ACC112 (cell line): ENCODE results near the gene GRM8.

ENCODE experiments used
- H2AFZ ChIP-seq: fragments of 200-600 bp; sonication (generic); one replicate; pipeline ENCODE4 v1.6.0; 2017; ENCODE audit warnings: antibody characterized with exemption, low read length; ENCODE audit not compliant: unreplicated experiment
- H3K27ac ChIP-seq: fragments of 200-600 bp; sonication (generic); 2 replicates; pipeline ENCODE4 v1.5.1; 2014; ENCODE audit warnings: low read depth, mild to moderate bottlenecking, antibody characterized with exemption, low read length, moderate library complexity
- H3K27me3 ChIP-seq: fragments of 200-600 bp; sonication (generic); 2 replicates; pipeline ENCODE4 v1.6.1; 2014; ENCODE audit warnings: mild to moderate bottlenecking, antibody characterized with exemption, low read length, moderate library complexity, mixed read lengths; ENCODE audit not compliant: insufficient read depth
- H3K36me3 ChIP-seq: fragments of 200-600 bp; sonication (generic); 2 replicates; pipeline ENCODE4 v1.6.1; 2016; ENCODE audit warnings: mild to moderate bottlenecking, antibody characterized with exemption, low read length, moderate library complexity, mixed read lengths; ENCODE audit not compliant: insufficient read depth
- H3K4me1 ChIP-seq: fragments of 200-600 bp; sonication (generic); one replicate; pipeline ENCODE4 v1.6.1; 2016; ENCODE audit warnings: low read length, mixed read lengths; ENCODE audit not compliant: insufficient read depth, unreplicated experiment, control insufficient read depth
- H3K4me3 ChIP-seq: fragments of 200-600 bp; sonication (generic); 2 replicates; pipeline ENCODE4 v1.5.1; 2014; ENCODE audit warnings: mild to moderate bottlenecking, low read depth, low read length
- H3K79me2 ChIP-seq: fragments of 200-600 bp; sonication (generic); one replicate; pipeline ENCODE4 v1.6.0; 2016; ENCODE audit warnings: low read length; ENCODE audit not compliant: control insufficient read depth, unreplicated experiment, insufficient read depth

Gene GRM8

GRCh38 chr7:127081539-127081938 is 171.2 kb downstream of the GRM8 start:
- H2AFZ ChIP-seq = no peak overlapping the region
- no peaks in the 10 kb centered on the region for H3K27me3 ChIP-seq
- H3K4me1 ChIP-seq = no peaks in the 10 kb centered on the region
- H3K36me3 ChIP-seq = no peaks in the 10 kb centered on the region
- no peak overlapping the region for H3K27ac ChIP-seq
- no peaks in the 10 kb centered on the region for H3K79me2 ChIP-seq
- no peak overlapping the region for H3K4me3 ChIP-seq

GRCh38 chr7:127080576-127080975 is 172.2 kb downstream of the GRM8 start:
- H3K36me3 ChIP-seq = no peaks in the 10 kb centered on the region
- H3K27ac ChIP-seq = no peak overlapping the region
- no peak overlapping the region for H3K4me3 ChIP-seq
- H3K79me2 ChIP-seq = no peaks in the 10 kb centered on the region
- H3K4me1 ChIP-seq = no peaks in the 10 kb centered on the region
- H2AFZ ChIP-seq = no peak overlapping the region
- H3K27me3 ChIP-seq = no peaks in the 10 kb centered on the region

GRCh38 chr7:127066974-127067373 is 185.8 kb downstream of the GRM8 start:
- Histone ChIP-seq H3K79me2 (no peaks in the 10 kb centered on the region), H3K27ac (no peak overlapping the region), H3K27me3 (no peaks in the 10 kb centered on the region), H3K4me3 (no peak overlapping the region), H3K4me1 (no peaks in the 10 kb centered on the region), H2AFZ (no peak overlapping the region), H3K36me3 (no peaks in the 10 kb centered on the region)

- no peaks in the 10 kb centered on the region for H3K36me3 ChIP-seq
- no peaks in the 10 kb centered on the region for H3K79me2 ChIP-seq
- H3K27ac ChIP-seq = no peak overlapping the region
- H3K27me3 ChIP-seq = no peaks in the 10 kb centered on the region
- no peak overlapping the region for H3K4me3 ChIP-seq
- no peaks in the 10 kb centered on the region for H3K4me1 ChIP-seq
- H2AFZ ChIP-seq = no peak overlapping the region
Observed at GRCh38 chr7:127059475-127059874, 193.3 kb downstream of the GRM8 start.

- Histone ChIP-seq H3K27ac (no peak overlapping the region), H2AFZ (no peak overlapping the region), H3K4me1 (no peaks in the 10 kb centered on the region), H3K79me2 (no peaks in the 10 kb centered on the region), H3K27me3 (no peaks in the 10 kb centered on the region), H3K4me3 (no peak overlapping the region), H3K36me3 (no peaks in the 10 kb centered on the region)
Observed at GRCh38 chr7:127057918-127058317, 194.8 kb downstream of the GRM8 start.

- no peak overlapping the region for H2AFZ ChIP-seq
- no peaks in the 10 kb centered on the region for H3K27me3 ChIP-seq
- no peaks in the 10 kb centered on the region for H3K4me1 ChIP-seq
- no peak overlapping the region for H3K4me3 ChIP-seq
- no peak overlapping the region for H3K27ac ChIP-seq
- H3K36me3 ChIP-seq = no peaks in the 10 kb centered on the region
- H3K79me2 ChIP-seq = no peaks in the 10 kb centered on the region
Observed at GRCh38 chr7:127056202-127056601, 196.5 kb downstream of the GRM8 start.

GRCh38 chr7:127047521-127047920 is 205.2 kb downstream of the GRM8 start:
- Histone ChIP-seq H3K27ac (no peak overlapping the region), H3K36me3 (no peaks in the 10 kb centered on the region), H2AFZ (no peak overlapping the region), H3K27me3 (no peaks in the 10 kb centered on the region), H3K79me2 (no peaks in the 10 kb centered on the region), H3K4me3 (no peak overlapping the region), H3K4me1 (no peaks in the 10 kb centered on the region)

GRCh38 chr7:127041689-127042452 is 210.9 kb downstream of the GRM8 start:
- H3K4me3 ChIP-seq = no peak overlapping the region
- no peaks in the 10 kb centered on the region for H3K79me2 ChIP-seq
- no peaks in the 10 kb centered on the region for H3K27me3 ChIP-seq
- H3K36me3 ChIP-seq = no peaks in the 10 kb centered on the region
- H2AFZ ChIP-seq = no peak overlapping the region
- no peak overlapping the region for H3K27ac ChIP-seq
- H3K4me1 ChIP-seq = no peaks in the 10 kb centered on the region

GRCh38 chr7:127040042-127040441 is 212.7 kb downstream of the GRM8 start:
- H3K4me1 ChIP-seq = no peaks in the 10 kb centered on the region
- no peak overlapping the region for H3K4me3 ChIP-seq
- no peak overlapping the region for H3K27ac ChIP-seq
- H2AFZ ChIP-seq = no peak overlapping the region
- no peaks in the 10 kb centered on the region for H3K79me2 ChIP-seq
- H3K27me3 ChIP-seq = no peaks in the 10 kb centered on the region
- no peaks in the 10 kb centered on the region for H3K36me3 ChIP-seq

GRCh38 chr7:127039541-127039940 is 213.2 kb downstream of the GRM8 start:
- no peaks in the 10 kb centered on the region for H3K79me2 ChIP-seq
- no peaks in the 10 kb centered on the region for H3K36me3 ChIP-seq
- no peaks in the 10 kb centered on the region for H3K27me3 ChIP-seq
- no peak overlapping the region for H2AFZ ChIP-seq
- H3K4me1 ChIP-seq = no peaks in the 10 kb centered on the region
- H3K4me3 ChIP-seq = no peak overlapping the region
- no peak overlapping the region for H3K27ac ChIP-seq

GRCh38 chr7:127035203-127035849 is 217.4 kb downstream of the GRM8 start:
- H3K27me3 ChIP-seq = no peaks in the 10 kb centered on the region
- H3K4me3 ChIP-seq = no peak overlapping the region
- no peak overlapping the region for H2AFZ ChIP-seq
- H3K4me1 ChIP-seq = no peaks in the 10 kb centered on the region
- H3K79me2 ChIP-seq = no peaks in the 10 kb centered on the region
- H3K27ac ChIP-seq = no peak overlapping the region
- H3K36me3 ChIP-seq = no peaks in the 10 kb centered on the region
